Measurements from ENCODE around the gene BCAR3. TPM values are rescaled to one million over a fixed set of nuclear protein-coding genes. Genes with fewer than 3 reads are reported as not detected.

Gene BCAR3
- total RNA-seq, 4 donors from 2014 or later: 17.1 to 25.0 (median 22.9) TPM

DNA sequence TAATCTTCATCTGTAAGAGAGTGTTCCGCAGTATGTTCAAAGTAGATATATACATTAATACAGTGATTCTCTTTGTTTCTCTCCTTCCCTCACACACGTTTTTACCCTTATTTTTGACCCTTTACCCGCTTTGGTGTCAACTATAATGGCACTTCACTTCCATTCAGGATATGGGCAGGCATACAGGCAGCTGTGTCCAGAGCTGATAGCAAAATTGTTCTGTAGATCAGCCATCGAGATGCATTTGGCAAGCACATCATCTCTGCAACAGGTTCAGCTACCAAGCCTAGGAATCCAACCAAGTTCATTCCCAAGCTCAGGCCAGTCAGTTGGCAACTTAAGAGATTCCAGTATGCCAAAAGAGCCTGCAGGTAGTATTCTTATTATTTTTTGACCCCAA, 158.9 kb downstream of the BCAR3 start:
- H3K27ac ChIP-seq: no peak overlapping the region
- DNase-seq (no peak), ATAC-seq (no peak)
- in situ Hi-C loops (cut with MboI; ENCODE audit: low sequenced_read_pairs in 4 of 4) (no loop called here), intact Hi-C loops (cut with DNase I; ENCODE audit: low total_unique reads) (no loop called here)
- no peaks in the 10 kb centered on the region for H3K27me3 ChIP-seq
- TF ChIP-seq, protein P1, sequence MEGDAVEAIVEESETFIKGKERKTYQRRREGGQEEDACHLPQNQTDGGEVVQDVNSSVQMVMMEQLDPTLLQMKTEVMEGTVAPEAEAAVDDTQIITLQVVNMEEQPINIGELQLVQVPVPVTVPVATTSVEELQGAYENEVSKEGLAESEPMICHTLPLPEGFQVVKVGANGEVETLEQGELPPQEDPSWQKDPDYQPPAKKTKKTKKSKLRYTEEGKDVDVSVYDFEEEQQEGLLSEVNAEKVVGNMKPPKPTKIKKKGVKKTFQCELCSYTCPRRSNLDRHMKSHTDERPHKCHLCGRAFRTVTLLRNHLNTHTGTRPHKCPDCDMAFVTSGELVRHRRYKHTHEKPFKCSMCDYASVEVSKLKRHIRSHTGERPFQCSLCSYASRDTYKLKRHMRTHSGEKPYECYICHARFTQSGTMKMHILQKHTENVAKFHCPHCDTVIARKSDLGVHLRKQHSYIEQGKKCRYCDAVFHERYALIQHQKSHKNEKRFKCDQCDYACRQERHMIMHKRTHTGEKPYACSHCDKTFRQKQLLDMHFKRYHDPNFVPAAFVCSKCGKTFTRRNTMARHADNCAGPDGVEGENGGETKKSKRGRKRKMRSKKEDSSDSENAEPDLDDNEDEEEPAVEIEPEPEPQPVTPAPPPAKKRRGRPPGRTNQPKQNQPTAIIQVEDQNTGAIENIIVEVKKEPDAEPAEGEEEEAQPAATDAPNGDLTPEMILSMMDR (IDR thresholded peaks at IDR 0.05 in 4 of 5, conservative IDR thresholded peaks at IDR 0.05 in 1 of 5): no peak
- TF ChIP-seq POLR2A (IDR thresholded peaks at IDR 0.05): no peak
- H3K4me1 ChIP-seq: no peaks in the 10 kb centered on the region
- no peaks in the 10 kb centered on the region for H3K9me3 ChIP-seq
- no peak overlapping the region for H3K4me3 ChIP-seq
- H3K36me3 ChIP-seq: no peaks in the 10 kb centered on the region

DNA sequence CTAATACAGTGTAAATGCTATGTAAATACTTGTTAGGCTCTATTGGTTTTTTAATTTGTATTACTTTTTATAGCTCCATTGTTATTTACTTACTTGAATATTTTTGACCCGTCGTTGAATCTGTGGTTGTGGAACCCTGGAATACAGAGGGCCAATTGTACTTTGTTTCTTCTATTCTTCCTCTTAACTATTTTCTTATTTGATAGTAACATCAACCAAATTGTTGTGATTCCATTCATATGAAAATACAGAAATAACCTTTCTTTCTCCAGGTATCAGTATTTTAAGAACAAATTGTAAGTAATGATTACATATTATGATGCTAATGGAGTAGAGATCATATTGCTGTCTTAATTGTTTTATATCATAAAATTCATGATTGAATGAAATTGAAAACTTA, 160.0 kb downstream of the BCAR3 start:
- no peaks in the 10 kb centered on the region for H3K36me3 ChIP-seq
- TF ChIP-seq, protein P1 (IDR thresholded peaks at IDR 0.05 in 4 of 5, conservative IDR thresholded peaks at IDR 0.05 in 1 of 5): no peak
- TF ChIP-seq POLR2A (IDR thresholded peaks at IDR 0.05): no peak
- H3K9me3 ChIP-seq: no peaks in the 10 kb centered on the region
- H3K27ac ChIP-seq: no peak overlapping the region
- in situ Hi-C loops (cut with MboI; ENCODE audit: low sequenced_read_pairs in 4 of 4) (no loop called here), intact Hi-C loops (cut with DNase I; ENCODE audit: low total_unique reads) (no loop called here)
- H3K4me3 ChIP-seq: no peak overlapping the region
- ATAC-seq (no peak), DNase-seq (no peak)
- H3K27me3 ChIP-seq: no peaks in the 10 kb centered on the region
- H3K4me1 ChIP-seq: peaks cover 0 to 3% of the 10 kb centered on the region in 2 donors

DNA sequence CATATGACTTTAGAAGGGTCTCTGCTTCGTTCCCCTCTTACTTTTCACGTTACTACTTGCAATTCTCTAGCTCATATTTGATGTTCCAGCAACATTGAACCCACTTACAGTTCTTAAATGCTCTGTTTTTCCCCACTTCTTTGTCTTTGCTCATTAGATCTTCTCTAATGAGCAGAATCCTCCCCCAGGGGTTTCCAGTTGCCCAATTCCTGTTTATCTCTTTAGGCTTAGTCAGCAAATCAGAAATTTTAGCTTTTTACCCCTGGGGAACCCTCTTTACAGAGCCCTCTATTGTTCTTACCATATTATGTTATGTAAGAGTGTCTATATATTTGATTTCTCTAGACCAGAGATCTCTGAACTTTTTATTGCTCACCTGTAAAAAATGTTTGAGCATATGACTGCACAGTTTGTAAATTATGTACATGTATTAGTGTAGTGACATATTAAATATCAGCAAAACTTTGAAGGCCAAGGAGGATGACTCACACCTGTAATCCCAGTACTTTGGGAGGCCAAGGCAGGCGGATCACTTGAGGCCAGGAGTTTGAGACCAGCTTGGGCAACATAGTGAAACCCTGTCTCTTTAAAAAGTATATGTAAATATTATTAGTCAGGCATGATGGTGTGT, 162.3 kb downstream of the BCAR3 start:
- Histone ChIP-seq H3K36me3 (no peaks in the 10 kb centered on the region), H3K27ac (no peak overlapping the region), H3K4me1 (peaks cover 0 to 3% of the 10 kb centered on the region in 2 donors), H3K9me3 (no peaks in the 10 kb centered on the region), H3K27me3 (no peaks in the 10 kb centered on the region), H3K4me3 (no peak overlapping the region)
- in situ Hi-C loops (cut with MboI; ENCODE audit: low sequenced_read_pairs in 4 of 4): no loop called here
- no peak for ATAC-seq
- DNase-seq: no peak
- TF ChIP-seq, protein P1 (IDR thresholded peaks at IDR 0.05 in 4 of 5, conservative IDR thresholded peaks at IDR 0.05 in 1 of 5): no peak
- intact Hi-C loops (cut with DNase I; ENCODE audit: low total_unique reads): no loop called here

DNA sequence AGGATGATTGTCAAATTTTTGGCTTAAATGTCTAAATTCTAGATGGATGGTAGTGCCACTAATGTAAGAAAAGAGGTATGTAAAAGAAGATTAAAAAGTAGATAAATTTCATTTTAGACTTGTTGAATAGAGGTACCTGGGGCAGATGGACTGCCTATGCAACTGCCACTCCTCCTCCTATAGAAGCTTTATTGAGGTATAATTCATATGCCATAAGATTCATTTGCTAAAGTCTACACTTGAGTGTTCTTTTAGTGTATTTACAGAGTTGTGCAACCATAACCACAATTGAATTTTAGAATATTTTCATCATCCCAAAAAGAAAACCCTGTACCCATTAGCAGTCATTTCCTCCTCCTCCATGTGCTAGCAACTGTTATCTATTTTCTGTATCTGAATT, 163.1 kb downstream of the BCAR3 start:
- peaks cover 0 to 3% of the 10 kb centered on the region in 2 donors for H3K4me1 ChIP-seq
- no peak for ATAC-seq
- TF ChIP-seq POLR2A (IDR thresholded peaks at IDR 0.05): no peak
- TF ChIP-seq, protein P1 (IDR thresholded peaks at IDR 0.05 in 4 of 5, conservative IDR thresholded peaks at IDR 0.05 in 1 of 5): no peak
- in situ Hi-C loops (cut with MboI; ENCODE audit: low sequenced_read_pairs in 4 of 4) (no loop called here), intact Hi-C loops (cut with DNase I; ENCODE audit: low total_unique reads) (no loop called here)
- no peak overlapping the region for H3K27ac ChIP-seq
- DNase-seq: no peak
- H3K4me3 ChIP-seq: no peak overlapping the region
- no peaks in the 10 kb centered on the region for H3K36me3 ChIP-seq
- no peaks in the 10 kb centered on the region for H3K27me3 ChIP-seq
- no peaks in the 10 kb centered on the region for H3K9me3 ChIP-seq

DNA sequence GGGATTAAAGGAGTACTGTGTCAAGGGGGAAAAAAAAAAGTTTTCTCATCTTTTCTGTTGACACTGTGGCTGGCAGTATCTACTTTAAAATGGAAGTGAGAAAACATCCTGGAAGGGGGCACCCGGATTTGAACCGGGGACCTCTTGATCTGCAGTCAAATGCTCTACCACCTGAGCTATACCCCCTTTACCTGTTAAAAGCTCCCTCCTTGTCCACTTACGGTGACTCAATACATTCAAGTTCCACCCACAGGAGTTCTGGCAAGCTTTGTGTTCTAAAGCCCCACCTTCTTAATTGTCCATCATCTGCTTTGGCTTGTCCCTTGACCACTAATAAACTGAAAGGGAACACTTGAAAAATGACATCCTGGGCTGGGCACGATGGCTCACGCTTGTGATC, 165.5 kb downstream of the BCAR3 start:
- Histone ChIP-seq H3K27ac (no peak overlapping the region), H3K4me3 (no peak overlapping the region), H3K9me3 (no peaks in the 10 kb centered on the region), H3K27me3 (no peaks in the 10 kb centered on the region), H3K4me1 (peaks cover 0 to 3% of the 10 kb centered on the region in 2 donors), H3K36me3 (no peaks in the 10 kb centered on the region)
- in situ Hi-C loops (cut with MboI; ENCODE audit: low sequenced_read_pairs in 4 of 4) (no loop called here), intact Hi-C loops (cut with DNase I; ENCODE audit: low total_unique reads) (no loop called here)
- TF ChIP-seq, protein P1 (IDR thresholded peaks at IDR 0.05 in 4 of 5, conservative IDR thresholded peaks at IDR 0.05 in 1 of 5): no peak
- TF ChIP-seq POLR2A (IDR thresholded peaks at IDR 0.05): no peak
- DNase-seq (no peak), ATAC-seq (no peak)

Data from gastrocnemius medialis (tissue), 4 donors.